ENCODE measurements around the gene ZNF532.
"Not testable (repeated sequence)": the region's sequence is repeated elsewhere in the genome, so short reads cannot be mapped to it uniquely, and the experiment has no call there.

The ZNF532 gene

DNA sequence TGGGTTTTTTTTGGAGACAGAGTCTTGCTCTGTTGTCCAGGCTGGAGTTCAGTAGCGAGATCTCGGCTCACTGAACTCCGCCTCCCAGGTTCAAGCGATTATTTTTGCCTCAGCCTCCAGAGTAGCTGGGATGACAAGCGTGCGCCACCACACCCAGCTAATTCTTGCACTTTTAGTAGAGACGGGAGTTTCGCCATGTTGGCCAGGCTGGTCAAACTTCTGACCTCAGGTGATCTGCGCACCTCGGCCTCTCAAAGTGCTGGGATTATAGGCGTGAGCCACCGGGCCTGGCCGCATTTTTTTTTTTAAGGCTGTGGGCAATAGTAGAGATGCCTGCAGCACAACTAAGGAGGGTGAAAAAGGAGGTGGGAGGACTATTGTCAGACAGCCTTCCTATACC is 41.7 kb upstream of the ZNF532 start:
- Histone ChIP-seq H3K4me1 (ENCODE audit: insufficient read depth, low read length, poor library complexity, severe bottlenecking) (peaks cover 3% of the 10 kb centered on the region), H3F3A (ENCODE audit: low read depth) (no peaks in the 10 kb centered on the region), H3K79me2 (ENCODE audit: insufficient read depth, low read length) (no peaks in the 10 kb centered on the region), H2AFZ (ENCODE audit: low read length) (no peak overlapping the region), H3K4me3 (ENCODE audit: low read length, poor library complexity, severe bottlenecking) (no peak overlapping the region), H4K20me1 (ENCODE audit: insufficient read depth, low read length, poor library complexity, severe bottlenecking) (no peaks in the 10 kb centered on the region), H3K27me3 (ENCODE audit: insufficient read depth, low read length, poor library complexity, severe bottlenecking) (peaks cover 87% of the 10 kb centered on the region), H3K9ac (ENCODE audit: low read depth, low read length, poor library complexity, severe bottlenecking) (no peak overlapping the region), H3K9me2 (replicated peaks; ENCODE audit: low read depth, low read length) (no peaks in the 10 kb centered on the region), H3K4me2 (ENCODE audit: low read depth, low read length, poor library complexity, severe bottlenecking) (peak overlapping the region; percentile 46), H3K9me3 (ENCODE audit: insufficient read depth, low read depth, low read length) (no peaks in the 10 kb centered on the region), H3K36me3 (ENCODE audit: insufficient read depth, low read length) (no peaks in the 10 kb centered on the region)
- TF ChIP-seq EZH2phosphoT487 (IDR thresholded peaks at IDR 0.05; ENCODE audit: borderline replicate concordance) (no peak), CTCF (conservative IDR thresholded peaks at IDR 0.05; ENCODE audit: low read length) (no peak)

DNA sequence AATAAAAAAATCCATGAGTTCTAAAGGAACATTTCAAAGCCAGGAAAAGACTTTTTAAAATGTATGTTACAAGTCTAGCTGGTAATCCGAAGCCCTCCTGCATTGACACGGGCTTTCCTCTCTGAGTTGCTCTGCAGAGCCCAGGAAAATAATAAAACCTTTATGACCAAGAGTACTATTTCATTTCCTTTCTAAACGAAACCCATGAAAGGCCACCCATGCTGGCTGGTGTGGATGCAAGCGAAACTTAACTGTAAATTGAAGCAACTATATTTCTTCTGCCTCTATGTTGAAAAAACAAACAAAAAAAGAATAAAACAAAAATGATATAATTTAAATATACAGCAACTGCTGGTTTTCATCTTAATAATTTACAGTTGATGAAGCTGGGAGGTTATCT is 41.3 kb upstream of the ZNF532 start:
- H3K9ac ChIP-seq (ENCODE audit: low read depth, low read length, poor library complexity, severe bottlenecking), result no peak overlapping the region
- H2AFZ ChIP-seq (ENCODE audit: low read length), result no peak overlapping the region
- H3K4me3 ChIP-seq (ENCODE audit: low read length, poor library complexity, severe bottlenecking), result no peak overlapping the region
- no peaks in the 10 kb centered on the region for H3K36me3 ChIP-seq (ENCODE audit: insufficient read depth, low read length)
- H3K4me2 ChIP-seq (ENCODE audit: low read depth, low read length, poor library complexity, severe bottlenecking), result peak overlapping the region; percentile 46
- no peaks in the 10 kb centered on the region for H3K9me2 ChIP-seq (replicated peaks; ENCODE audit: low read depth, low read length)
- no peaks in the 10 kb centered on the region for H3K9me3 ChIP-seq (ENCODE audit: insufficient read depth, low read depth, low read length)
- H4K20me1 ChIP-seq (ENCODE audit: insufficient read depth, low read length, poor library complexity, severe bottlenecking), result no peaks in the 10 kb centered on the region
- H3K27me3 ChIP-seq (ENCODE audit: insufficient read depth, low read length, poor library complexity, severe bottlenecking), result peaks cover 89% of the 10 kb centered on the region
- peaks cover 3% of the 10 kb centered on the region for H3K4me1 ChIP-seq (ENCODE audit: insufficient read depth, low read length, poor library complexity, severe bottlenecking)
- H3F3A ChIP-seq (ENCODE audit: low read depth), result no peaks in the 10 kb centered on the region
- no peaks in the 10 kb centered on the region for H3K79me2 ChIP-seq (ENCODE audit: insufficient read depth, low read length)
- no peak for TF ChIP-seq CTCF (conservative IDR thresholded peaks at IDR 0.05; ENCODE audit: low read length)
- TF ChIP-seq EZH2phosphoT487 (IDR thresholded peaks at IDR 0.05; ENCODE audit: borderline replicate concordance), result no peak

DNA sequence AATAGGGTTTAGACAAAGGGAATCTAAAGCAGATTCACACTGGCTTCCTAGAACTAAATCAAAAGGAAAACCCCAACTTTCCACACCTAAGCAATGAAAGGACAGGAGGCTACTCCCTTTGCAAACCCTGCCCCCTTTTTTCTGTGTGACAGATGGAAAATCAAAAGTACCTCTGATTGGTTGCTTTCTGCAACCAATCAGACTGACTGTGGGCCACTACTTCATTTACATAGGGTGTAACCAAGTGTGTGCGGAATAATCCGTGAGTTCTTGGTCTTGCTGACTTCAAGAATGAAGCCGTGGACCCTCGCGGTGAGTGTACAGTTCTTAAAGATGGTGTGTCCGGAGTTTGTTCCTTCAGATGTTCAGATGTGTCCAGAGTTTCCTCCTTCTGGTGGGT is 37.8 kb upstream of the ZNF532 start:
- not testable (repeated sequence) for H3K4me2 ChIP-seq (ENCODE audit: low read depth, low read length, poor library complexity, severe bottlenecking); H3K4me1 ChIP-seq (ENCODE audit: insufficient read depth, low read length, poor library complexity, severe bottlenecking); H3K4me3 ChIP-seq (ENCODE audit: low read length, poor library complexity, severe bottlenecking); H3K9me2 ChIP-seq (replicated peaks; ENCODE audit: low read depth, low read length); H3K79me2 ChIP-seq (ENCODE audit: insufficient read depth, low read length); H2AFZ ChIP-seq (ENCODE audit: low read length); H3K9me3 ChIP-seq (ENCODE audit: insufficient read depth, low read depth, low read length); H3K9ac ChIP-seq (ENCODE audit: low read depth, low read length, poor library complexity, severe bottlenecking); H4K20me1 ChIP-seq (ENCODE audit: insufficient read depth, low read length, poor library complexity, severe bottlenecking); H3K36me3 ChIP-seq (ENCODE audit: insufficient read depth, low read length); H3F3A ChIP-seq (ENCODE audit: low read depth)
- peaks cover 79% of the 10 kb centered on the region for H3K27me3 ChIP-seq (ENCODE audit: insufficient read depth, low read length, poor library complexity, severe bottlenecking)

GRCh38 chr18:58827428-58827827 is 37.2 kb upstream of the ZNF532 start:
- H4K20me1 ChIP-seq (ENCODE audit: insufficient read depth, low read length, poor library complexity, severe bottlenecking), result no peaks in the 10 kb centered on the region
- H3F3A ChIP-seq (ENCODE audit: low read depth), result no peaks in the 10 kb centered on the region
- no peaks in the 10 kb centered on the region for H3K9me2 ChIP-seq (replicated peaks; ENCODE audit: low read depth, low read length)
- no peak overlapping the region for H3K9ac ChIP-seq (ENCODE audit: low read depth, low read length, poor library complexity, severe bottlenecking)
- no peaks in the 10 kb centered on the region for H3K79me2 ChIP-seq (ENCODE audit: insufficient read depth, low read length)
- peaks cover 3% of the 10 kb centered on the region for H3K4me1 ChIP-seq (ENCODE audit: insufficient read depth, low read length, poor library complexity, severe bottlenecking)
- no peak overlapping the region for H2AFZ ChIP-seq (ENCODE audit: low read length)
- no peak for TF ChIP-seq EZH2phosphoT487 (IDR thresholded peaks at IDR 0.05; ENCODE audit: borderline replicate concordance)
- no peak for TF ChIP-seq CTCF (conservative IDR thresholded peaks at IDR 0.05; ENCODE audit: low read length)
- no peaks in the 10 kb centered on the region for H3K36me3 ChIP-seq (ENCODE audit: insufficient read depth, low read length)
- H3K27me3 ChIP-seq (ENCODE audit: insufficient read depth, low read length, poor library complexity, severe bottlenecking), result peaks cover 74% of the 10 kb centered on the region
- no peak overlapping the region for H3K4me2 ChIP-seq (ENCODE audit: low read depth, low read length, poor library complexity, severe bottlenecking)
- H3K4me3 ChIP-seq (ENCODE audit: low read length, poor library complexity, severe bottlenecking), result no peak overlapping the region
- no peaks in the 10 kb centered on the region for H3K9me3 ChIP-seq (ENCODE audit: insufficient read depth, low read depth, low read length)
